GM21717 (cell line): ENCODE measurements around the gene ADCY9.
"Not testable (repeated sequence)": the region's sequence is repeated elsewhere in the genome, so short reads cannot be mapped to it uniquely, and the experiment has no call there.

Source experiments
- ATAC-seq: cut with Tn5 transposase; IDR thresholded peaks from one replicate; pipeline ENCODE4 v1.9.1; 2021; ENCODE audit warnings: mild to moderate bottlenecking, moderate library complexity; ENCODE audit not compliant: unreplicated experiment

ADCY9 gene

DNA sequence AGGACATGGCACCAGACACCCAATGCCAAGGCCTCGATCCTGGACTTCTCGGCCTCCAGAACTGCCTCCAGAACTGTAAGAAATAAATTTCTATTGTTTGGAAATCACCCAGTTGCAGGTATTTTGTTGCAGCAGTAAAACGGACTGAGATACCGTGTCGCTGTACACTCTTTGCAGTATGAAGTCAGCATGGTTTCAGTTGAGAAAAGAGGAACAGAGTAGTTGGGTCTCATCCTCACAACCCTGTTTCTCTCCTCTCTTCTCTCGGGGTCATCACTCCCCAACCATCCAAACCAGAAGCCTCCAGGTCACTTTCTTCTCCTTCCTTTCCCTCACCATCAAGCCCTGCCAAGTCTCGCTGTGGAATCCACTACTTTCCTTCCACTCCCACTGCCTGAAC is 77.8 kb downstream of the ADCY9 start:
- no peak for ATAC-seq

DNA sequence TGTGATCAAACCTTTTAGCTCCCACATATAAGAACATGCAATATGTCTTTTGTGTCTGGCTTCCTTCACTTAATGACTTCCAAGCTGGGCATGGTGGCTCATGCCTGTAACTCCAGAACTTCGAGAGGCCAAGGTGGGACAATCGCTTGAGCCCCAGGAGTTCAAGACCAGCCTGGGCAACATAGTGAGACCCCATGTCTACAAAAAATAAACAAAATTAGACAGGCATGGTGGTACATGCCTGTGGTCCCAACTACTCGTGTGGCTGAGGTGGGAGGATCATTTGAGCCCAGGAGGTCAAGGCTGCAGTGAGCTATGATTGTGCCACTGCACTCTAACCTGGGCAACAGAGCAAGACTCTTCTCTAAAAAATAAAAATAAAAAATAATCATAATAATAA is 79.3 kb downstream of the ADCY9 start:
- ATAC-seq = not testable (repeated sequence)

GRCh38 chr16:4034963-4035362 is 81.3 kb downstream of the ADCY9 start:
- no peak for ATAC-seq

DNA sequence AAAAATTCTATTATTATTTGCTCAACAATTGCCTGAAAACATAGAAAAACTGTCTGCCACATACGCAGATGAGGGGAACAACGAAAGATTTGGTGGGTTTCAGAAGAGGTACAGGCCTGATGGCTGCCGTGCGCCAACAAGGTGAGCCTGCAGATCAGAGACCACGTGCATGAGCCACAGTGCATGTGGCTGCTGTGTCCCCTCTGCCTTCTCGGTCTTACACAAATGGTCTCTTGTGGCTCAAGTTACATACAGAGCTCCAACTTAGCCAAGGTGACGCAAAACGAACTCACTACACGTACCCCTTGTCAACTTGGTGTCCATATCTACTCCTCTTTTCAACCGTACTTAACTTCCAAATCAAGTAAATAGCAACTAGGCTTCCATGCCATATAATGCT is 82.3 kb downstream of the ADCY9 start:
- no peak for ATAC-seq

DNA sequence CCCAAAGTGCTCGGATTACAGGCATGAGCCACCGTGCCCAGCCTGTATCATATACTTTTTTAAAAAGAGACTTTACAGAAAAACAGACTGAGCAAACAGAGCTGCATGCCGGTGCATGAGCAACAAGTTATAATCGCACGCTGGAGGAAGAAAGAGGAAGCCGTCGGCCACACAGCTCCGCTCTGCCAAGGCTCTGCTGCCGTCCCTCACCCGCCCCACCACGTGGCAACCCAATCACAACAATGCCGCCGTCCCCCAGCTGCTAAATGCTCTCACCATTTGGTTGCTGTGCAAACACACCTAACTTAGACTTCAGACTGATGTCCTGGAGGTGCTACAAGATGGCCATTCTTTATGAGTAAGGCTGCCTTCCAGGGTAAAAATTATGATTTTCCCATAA is 83.5 kb downstream of the ADCY9 start:
- no peak for ATAC-seq

GRCh38 chr16:4028144-4028543 is 88.1 kb downstream of the ADCY9 start:
- ATAC-seq = no peak

- no peak for ATAC-seq
Measured at GRCh38 chr16:4026854-4027253, 89.4 kb downstream of the ADCY9 start.

- no peak for ATAC-seq
Measured at GRCh38 chr16:4025428-4025827, 90.8 kb downstream of the ADCY9 start.

DNA sequence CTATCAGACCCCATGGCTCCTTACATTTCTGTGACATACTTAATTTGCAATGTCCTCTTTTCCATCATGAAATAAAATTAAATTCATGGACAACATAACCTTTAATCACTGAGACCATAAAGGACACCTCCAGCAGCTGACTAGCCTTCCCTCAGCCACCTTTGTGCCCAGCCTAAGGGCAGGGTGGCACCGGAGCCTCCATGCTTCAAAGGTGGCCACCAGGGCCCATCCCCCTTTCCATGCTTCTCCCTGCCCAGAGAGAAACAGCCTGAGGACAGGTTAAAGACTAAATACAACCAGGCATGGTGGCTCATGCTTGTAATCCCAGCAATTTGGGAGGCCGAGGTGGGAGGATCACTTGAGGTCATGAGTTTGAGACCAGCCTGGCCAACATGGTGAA is 94.3 kb downstream of the ADCY9 start:
- ATAC-seq = no peak

DNA sequence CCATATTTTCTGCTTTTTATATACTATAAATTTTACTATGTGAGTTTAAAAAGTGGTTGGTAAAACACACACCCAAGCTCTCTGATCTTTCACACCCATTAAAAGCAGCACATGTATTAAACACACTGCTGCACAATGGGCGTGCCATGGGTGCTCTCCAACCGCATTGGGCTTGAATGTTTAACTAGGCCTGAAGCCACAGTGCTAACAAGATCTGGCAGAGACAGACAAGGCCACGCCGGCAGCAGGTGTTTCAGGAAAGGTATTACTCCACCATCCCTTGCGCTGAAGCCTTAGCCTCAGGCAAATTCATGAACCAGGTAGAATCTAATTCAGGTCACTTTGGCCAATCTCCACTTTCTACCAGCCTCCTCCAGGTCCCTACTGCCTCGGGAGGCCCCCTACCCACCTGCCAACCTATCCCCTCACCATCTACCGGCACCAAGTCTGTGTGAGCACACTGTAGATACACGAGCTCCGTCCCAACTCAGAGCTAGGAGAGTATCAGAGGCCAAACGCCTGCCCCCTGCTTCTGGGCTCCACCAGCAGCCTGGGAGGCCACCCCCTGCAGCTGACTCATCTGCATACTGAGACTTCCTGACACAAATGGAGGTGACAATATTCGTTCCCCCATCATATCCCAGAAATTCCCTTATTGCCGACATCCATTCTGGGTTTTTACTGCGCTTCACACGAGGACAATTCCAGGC is 95.0 kb downstream of the ADCY9 start:
- ATAC-seq = no peak

DNA sequence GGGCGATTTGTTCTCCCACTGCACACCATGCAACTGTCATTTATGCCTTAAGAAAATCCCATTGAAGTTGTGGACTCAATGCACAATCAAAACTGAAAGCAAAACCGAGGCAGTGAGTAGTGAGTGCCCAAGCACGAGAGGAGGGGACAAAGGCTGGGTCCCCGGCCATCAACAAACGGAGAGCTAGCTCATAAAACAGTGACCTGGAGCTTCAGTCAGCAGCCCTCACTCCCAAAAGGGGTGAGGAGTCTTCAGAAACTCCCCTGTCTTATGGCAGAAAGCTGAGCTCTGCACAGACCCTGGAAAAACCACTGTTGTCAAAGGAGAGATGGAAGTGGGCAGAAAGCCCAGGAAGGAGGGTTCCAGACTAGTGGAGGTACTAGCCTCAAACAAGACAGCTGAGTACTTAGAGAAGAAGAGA is 96.9 kb downstream of the ADCY9 start:
- ATAC-seq = no peak

DNA sequence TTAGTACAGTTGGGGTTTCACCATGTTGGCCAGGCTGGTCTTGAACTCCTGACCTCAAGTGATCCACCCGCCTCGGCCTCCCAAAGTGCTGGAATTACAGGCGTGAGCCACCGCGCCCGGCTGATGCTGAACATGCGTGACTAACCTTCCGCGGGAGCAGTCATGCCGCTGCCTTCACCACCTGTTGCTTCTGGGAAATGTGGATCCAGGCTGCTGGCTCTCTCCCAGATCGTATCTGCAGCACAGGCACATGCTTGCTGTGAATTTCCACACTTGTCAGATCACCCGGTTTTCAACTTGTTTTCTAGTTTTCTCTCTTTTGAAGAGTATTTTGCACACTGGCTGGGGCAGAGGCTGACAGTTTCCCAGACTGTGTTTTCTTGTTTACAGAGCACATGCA is 97.9 kb downstream of the ADCY9 start:
- no peak for ATAC-seq

DNA sequence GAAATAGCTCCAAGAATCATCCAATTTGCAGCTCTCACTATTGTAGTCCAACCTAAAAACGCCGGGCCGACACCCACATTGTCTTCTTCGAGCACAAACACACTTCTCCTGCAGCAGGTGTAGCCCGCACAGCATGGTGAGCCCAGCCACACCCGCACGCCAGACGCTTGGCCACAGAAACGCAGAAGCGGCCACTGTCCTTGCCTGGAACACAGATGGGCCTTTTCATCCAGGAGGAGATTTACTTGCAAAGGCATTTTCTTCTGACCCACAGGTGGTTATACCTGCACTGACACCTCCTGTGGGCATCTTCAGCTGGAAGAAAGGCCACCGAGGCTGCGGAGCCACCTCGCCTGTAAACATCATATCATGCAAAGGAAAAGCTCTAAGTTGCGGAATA is 98.4 kb downstream of the ADCY9 start:
- no peak for ATAC-seq

GRCh38 chr16:4016658-4017057 is 99.6 kb downstream of the ADCY9 start:
- ATAC-seq = no peak

DNA sequence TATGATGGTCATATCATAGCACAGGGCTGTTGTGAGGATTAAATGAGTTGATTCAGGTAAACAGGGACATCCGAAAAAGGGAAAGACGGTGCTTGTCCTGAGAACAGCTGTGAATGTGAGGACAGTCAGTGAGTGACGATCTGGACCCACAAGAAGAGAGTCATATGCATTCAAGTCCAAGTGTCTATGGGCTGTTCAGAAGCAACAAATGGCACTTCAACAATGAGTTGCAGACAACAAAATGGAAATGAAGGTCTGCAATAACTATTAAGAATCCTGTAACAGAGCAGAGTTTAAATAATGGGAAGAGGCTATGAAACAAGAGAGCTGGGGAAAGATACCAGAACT is 100.3 kb downstream of the ADCY9 start:
- ATAC-seq = no peak

DNA sequence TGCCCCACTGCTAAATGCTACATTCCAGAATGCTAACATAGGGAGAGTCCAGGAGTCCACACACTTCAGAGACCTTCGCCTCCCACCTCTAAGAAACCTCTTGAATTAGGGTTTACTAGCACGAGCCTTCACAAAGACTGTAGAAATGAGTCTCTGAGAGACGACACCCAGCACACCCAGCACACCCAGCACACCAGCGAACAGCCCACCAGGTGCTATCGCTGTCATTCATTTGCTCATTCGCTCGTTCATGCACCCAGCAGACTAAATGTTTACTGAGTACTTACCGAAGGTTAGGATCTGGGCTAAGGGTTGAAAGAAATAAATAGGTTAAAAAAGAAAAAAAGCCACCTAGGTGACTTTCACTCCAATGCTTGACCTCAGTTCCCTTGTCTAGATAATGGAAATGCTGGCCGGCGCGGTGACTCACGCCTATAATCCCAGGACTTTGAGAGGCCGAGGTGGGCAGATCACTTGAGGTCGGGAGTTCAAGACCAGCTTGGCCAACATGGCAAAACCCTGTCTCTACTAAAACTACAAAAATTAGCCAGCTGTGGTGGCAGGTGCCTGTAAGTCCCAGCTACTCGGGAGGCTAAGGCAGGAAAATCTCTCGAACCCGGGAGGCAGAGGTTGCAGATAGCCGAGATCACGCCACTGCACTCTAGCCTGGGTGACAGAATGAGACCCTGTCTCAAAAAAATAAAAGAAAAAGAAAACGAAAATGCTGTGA is 100.8 kb downstream of the ADCY9 start:
- no peak for ATAC-seq

- no peak for ATAC-seq
Measured at GRCh38 chr16:4011940-4012629, 104.2 kb downstream of the ADCY9 start.

DNA sequence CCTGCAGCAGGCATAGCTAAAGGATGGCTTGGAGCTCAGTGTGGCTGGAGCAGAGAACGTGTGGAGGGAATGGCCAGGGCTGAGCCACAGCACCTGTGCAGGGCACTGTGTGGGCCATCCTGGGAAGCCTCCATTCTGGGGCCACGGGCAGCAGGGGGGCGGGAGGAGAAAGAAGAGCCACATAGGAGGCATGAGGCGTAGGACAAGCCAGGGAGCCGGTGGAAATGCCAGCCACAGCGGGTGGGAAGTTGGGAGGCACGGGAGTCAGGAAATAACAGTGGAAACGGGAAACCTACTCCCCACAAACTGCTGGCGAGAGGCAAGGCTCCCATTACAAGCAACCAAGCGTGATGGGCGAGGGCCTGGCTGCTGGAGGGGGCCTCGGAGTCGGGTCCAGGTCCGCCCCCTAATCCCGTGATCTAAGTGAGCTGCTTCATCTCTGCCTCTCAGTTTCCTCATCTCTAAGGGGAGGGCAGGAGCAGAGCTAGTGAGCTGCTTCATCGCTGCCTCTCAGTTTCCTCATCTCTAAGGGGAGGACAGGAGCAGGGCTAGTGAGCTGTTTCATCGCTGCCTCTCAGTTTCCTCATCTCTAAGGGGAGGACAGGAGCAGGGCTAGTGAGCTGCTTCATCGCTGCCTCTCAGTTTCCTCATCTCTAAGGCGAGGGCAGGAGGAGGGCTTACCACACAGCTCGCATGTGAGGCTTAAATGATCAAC is 104.9 kb downstream of the ADCY9 start:
- no peak for ATAC-seq

DNA sequence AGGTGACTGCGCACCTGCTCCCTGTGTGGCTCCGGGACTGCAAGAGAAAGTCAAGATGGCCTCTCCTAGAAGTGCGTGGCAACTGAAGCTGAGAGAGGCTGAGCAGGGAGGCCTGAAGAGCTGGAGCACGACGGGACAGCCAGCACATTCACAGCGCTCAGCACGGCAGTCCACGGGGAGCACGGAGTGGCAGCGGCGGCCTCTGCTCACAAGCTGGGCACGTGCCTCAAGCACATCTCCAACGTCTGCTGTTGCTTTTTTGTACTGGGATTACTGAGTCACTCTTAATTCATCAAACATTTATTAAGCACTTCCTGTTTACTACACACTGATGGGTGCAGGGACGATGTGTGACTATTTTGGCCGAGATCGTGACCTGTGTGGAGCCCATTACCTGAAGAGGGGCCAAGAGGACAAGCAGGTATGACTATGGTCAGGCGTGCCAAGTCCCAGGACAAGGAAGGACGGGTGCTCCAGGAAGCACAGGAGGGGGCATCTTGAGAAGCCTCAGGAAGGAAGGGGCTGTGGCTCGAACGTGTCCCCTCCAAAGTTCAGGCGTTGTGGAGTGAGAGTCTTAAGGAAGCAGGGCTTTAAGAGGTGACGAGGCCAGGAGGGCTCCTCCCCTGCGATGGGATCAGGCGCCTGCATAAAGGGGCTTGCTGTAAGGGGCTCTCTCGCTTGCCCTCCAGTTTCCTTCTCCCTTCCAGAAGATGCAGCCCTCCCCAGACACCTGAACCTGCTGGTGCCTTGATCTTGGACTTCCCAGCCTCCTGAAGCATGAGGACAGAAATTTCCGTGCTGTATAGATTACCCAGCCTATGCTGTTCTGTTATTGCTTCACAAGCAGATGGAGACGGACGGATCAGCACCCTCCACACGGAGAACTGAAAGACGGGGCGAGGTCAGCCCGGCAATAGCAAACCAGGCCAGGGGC is 105.8 kb downstream of the ADCY9 start:
- ATAC-seq = no peak

- ATAC-seq = no peak
Measured at GRCh38 chr16:4009177-4009576, 107.1 kb downstream of the ADCY9 start.
